Neural cell (in vitro differentiated cells): ENCODE data around the gene ANKMY1. TPM values are rescaled to one million over a fixed set of nuclear protein-coding genes. Genes with fewer than 3 reads are reported as not detected.
"Not testable (repeated sequence)": the region's sequence is repeated elsewhere in the genome, so short reads cannot be mapped to it uniquely, and the experiment has no call there.

ENCODE experiments used
- H2AFZ ChIP-seq: fragments of 200-600, 300-800 bp; sonication (generic), shearing (Covaris generic); 2 replicates; pipeline ENCODE4 v1.6.0; 2014; ENCODE audit warnings: low read depth, mild to moderate bottlenecking, antibody characterized with exemption, low read length, moderate library complexity
- H3F3A ChIP-seq: fragments of 200-600 bp; shearing (Covaris generic); 2 replicates; pipeline ENCODE4 v1.6.1; 2016; ENCODE audit warnings: mild to moderate bottlenecking, moderate library complexity, mixed read lengths, antibody characterized with exemption, low read length; ENCODE audit not compliant: insufficient read depth, poor library complexity, severe bottlenecking
- H3K27ac ChIP-seq: fragments of 200-600, 300-800 bp; sonication (generic), shearing (Covaris generic); 2 replicates; pipeline ENCODE4 v1.5.1; 2014; ENCODE audit warnings: mild to moderate bottlenecking, low read length, moderate library complexity
- H3K27me3 ChIP-seq: fragments of 300-800, 200-600 bp; sonication (generic), shearing (Covaris generic); 2 replicates; pipeline ENCODE4 v1.6.0; 2014; ENCODE audit warnings: mild to moderate bottlenecking, low read depth, low read length, moderate library complexity; ENCODE audit not compliant: insufficient read depth
- H3K36me3 ChIP-seq: fragments of 300-800, 200-600 bp; sonication (generic), shearing (Covaris generic); 2 replicates; pipeline ENCODE4 v1.5.1; 2014; ENCODE audit warnings: mild to moderate bottlenecking, antibody characterized with exemption, low read length, moderate library complexity; ENCODE audit not compliant: insufficient read depth
- H3K4me2 ChIP-seq: fragments of 300-800, 200-600 bp; sonication (generic), shearing (Covaris generic); 2 replicates; pipeline ENCODE4 v1.6.0; 2014; ENCODE audit warnings: mild to moderate bottlenecking, low read length
- H3K4me3 ChIP-seq: fragments of 300-800, 200-600 bp; sonication (generic), shearing (Covaris generic); 2 replicates; pipeline ENCODE4 v1.5.1; 2014; ENCODE audit warnings: mild to moderate bottlenecking, low read length, moderate library complexity
- H3K79me2 ChIP-seq: fragments of 200-600 bp; shearing (Covaris generic); replicated peaks from 2 replicates; pipeline ENCODE4 v1.6.0; 2014; ENCODE audit warnings: mild to moderate bottlenecking, low read length, moderate library complexity; ENCODE audit not compliant: insufficient read depth
- H3K9ac ChIP-seq: fragments of 300-800, 200-600 bp; sonication (generic), shearing (Covaris generic); 2 replicates; pipeline ENCODE4 v1.6.1; 2016; ENCODE audit warnings: mild to moderate bottlenecking, low read length, mixed read lengths
- H3K9me2 ChIP-seq: fragments of 200-600 bp; shearing (Covaris generic); 2 replicates; pipeline ENCODE4 v1.6.1; 2016; ENCODE audit warnings: mild to moderate bottlenecking, low read length, mixed read lengths; ENCODE audit not compliant: insufficient read depth
- H3K9me3 ChIP-seq: fragments of 200-600, 300-800 bp; sonication (generic), shearing (Covaris generic); 2 replicates; pipeline ENCODE4 v1.6.1; 2016; ENCODE audit warnings: mild to moderate bottlenecking, mixed run types, low read length, moderate library complexity, mixed read lengths
- H4K20me1 ChIP-seq: fragments of 200-600 bp; shearing (Covaris generic); 2 replicates; pipeline ENCODE4 v1.6.1; 2016; ENCODE audit warnings: mild to moderate bottlenecking, mixed run types; ENCODE audit not compliant: insufficient read depth
- EP300 ChIP-seq: fragments of 450-650 bp; conservative IDR thresholded peaks from 2 replicates; pipeline ENCODE4 v1.6.1; 2014; ENCODE audit warnings: antibody characterized with exemption, mild to moderate bottlenecking, moderate library complexity; ENCODE audit not compliant: poor library complexity, severe bottlenecking
- EZH2 ChIP-seq: fragments of 200-600, 300-800 bp; shearing (Covaris generic), sonication (generic); IDR thresholded peaks from 2 replicates; pipeline ENCODE4 v1.6.1; 2014; ENCODE audit warnings: antibody characterized with exemption, low read length, borderline replicate concordance, mild to moderate bottlenecking; ENCODE audit not compliant: insufficient read depth, poor library complexity, severe bottlenecking
- MXI1 ChIP-seq: fragments of 450-650 bp; conservative IDR thresholded peaks from 2 replicates; pipeline ENCODE4 v1.6.1; 2014; ENCODE audit warnings: antibody characterized with exemption, mild to moderate bottlenecking; ENCODE audit not compliant: poor library complexity, severe bottlenecking
- POLR2AphosphoS5 ChIP-seq: IDR thresholded peaks from 2 replicates; pipeline ENCODE4 v1.6.1; 2012
- RAD21 ChIP-seq: fragments of 450-650 bp; conservative IDR thresholded peaks from 2 replicates; pipeline ENCODE4 v1.6.1; 2014; ENCODE audit warnings: antibody characterized with exemption, mild to moderate bottlenecking, moderate library complexity
- SMC3 ChIP-seq: fragments of 450-650 bp; conservative IDR thresholded peaks from 2 replicates; pipeline ENCODE4 v1.6.1; 2014; ENCODE audit warnings: antibody characterized with exemption, mild to moderate bottlenecking, moderate library complexity; ENCODE audit not compliant: poor library complexity
- TAF1 ChIP-seq: IDR thresholded peaks from 2 replicates; pipeline ENCODE4 v1.6.1; 2012; ENCODE audit warnings: low read depth
- polyA plus RNA-seq: library from polyadenylated mRNA; depleted of rRNA; stranded (reverse); fragments of >200 nt; gene quantifications from 2 replicates; pipeline ENCODE4 v1.2.3, GENCODE V29; 2014
- TF ChIP-seq, protein P1 (sequence below): fragments of 450-650 bp; IDR thresholded peaks from 2 replicates; pipeline ENCODE4 v1.5.1; 2014; ENCODE audit warnings: antibody characterized with exemption, mild to moderate bottlenecking, moderate library complexity; ENCODE audit not compliant: poor library complexity, severe bottlenecking
- TF ChIP-seq, protein P2 (sequence below): IDR thresholded peaks from 2 replicates; pipeline ENCODE4 v1.6.1; 2012; ENCODE audit warnings: borderline replicate concordance

The ANKMY1 gene
- polyA plus RNA-seq, 1 donor from 2014 or later = 6.6 TPM

DNA sequence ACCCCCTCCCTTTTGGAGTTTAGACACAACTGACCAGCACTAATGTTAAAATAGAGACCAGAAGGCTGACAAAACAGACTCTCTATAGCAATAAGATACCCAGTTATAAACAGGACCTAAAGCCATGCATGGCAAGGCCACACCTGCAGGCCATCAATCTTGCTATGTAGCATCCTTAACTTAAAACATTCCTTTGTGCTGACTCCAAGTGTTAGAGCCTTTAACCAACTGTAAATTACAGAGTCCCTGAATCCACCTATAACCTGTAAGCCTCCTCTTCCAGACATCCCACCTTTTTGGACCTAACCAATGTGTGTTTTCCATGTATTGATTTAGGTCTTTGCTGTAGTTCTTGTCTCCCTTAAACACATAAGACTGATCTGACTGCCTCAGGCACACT lies 17.9 kb downstream of the ANKMY1 start:
- Histone ChIP-seq H3K9me3 (no peaks in the 10 kb centered on the region), H3K9me2 (no peaks in the 10 kb centered on the region), H3K27ac (no peak overlapping the region), H4K20me1 (no peaks in the 10 kb centered on the region), H3K27me3 (no peaks in the 10 kb centered on the region), H3K4me3 (no peak overlapping the region), H3F3A (no peaks in the 10 kb centered on the region), H3K79me2 (no peaks in the 10 kb centered on the region), H2AFZ (no peak overlapping the region), H3K9ac (no peak overlapping the region), H3K36me3 (no peaks in the 10 kb centered on the region), H3K4me2 (no peak overlapping the region)
- TF ChIP-seq EZH2 (no peak), EP300 (no peak), TAF1 (no peak), RAD21 (no peak), MXI1 (no peak), POLR2AphosphoS5 (no peak), SMC3 (no peak)
- TF ChIP-seq, protein P1, sequence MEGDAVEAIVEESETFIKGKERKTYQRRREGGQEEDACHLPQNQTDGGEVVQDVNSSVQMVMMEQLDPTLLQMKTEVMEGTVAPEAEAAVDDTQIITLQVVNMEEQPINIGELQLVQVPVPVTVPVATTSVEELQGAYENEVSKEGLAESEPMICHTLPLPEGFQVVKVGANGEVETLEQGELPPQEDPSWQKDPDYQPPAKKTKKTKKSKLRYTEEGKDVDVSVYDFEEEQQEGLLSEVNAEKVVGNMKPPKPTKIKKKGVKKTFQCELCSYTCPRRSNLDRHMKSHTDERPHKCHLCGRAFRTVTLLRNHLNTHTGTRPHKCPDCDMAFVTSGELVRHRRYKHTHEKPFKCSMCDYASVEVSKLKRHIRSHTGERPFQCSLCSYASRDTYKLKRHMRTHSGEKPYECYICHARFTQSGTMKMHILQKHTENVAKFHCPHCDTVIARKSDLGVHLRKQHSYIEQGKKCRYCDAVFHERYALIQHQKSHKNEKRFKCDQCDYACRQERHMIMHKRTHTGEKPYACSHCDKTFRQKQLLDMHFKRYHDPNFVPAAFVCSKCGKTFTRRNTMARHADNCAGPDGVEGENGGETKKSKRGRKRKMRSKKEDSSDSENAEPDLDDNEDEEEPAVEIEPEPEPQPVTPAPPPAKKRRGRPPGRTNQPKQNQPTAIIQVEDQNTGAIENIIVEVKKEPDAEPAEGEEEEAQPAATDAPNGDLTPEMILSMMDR = no peak
- TF ChIP-seq, protein P2, sequence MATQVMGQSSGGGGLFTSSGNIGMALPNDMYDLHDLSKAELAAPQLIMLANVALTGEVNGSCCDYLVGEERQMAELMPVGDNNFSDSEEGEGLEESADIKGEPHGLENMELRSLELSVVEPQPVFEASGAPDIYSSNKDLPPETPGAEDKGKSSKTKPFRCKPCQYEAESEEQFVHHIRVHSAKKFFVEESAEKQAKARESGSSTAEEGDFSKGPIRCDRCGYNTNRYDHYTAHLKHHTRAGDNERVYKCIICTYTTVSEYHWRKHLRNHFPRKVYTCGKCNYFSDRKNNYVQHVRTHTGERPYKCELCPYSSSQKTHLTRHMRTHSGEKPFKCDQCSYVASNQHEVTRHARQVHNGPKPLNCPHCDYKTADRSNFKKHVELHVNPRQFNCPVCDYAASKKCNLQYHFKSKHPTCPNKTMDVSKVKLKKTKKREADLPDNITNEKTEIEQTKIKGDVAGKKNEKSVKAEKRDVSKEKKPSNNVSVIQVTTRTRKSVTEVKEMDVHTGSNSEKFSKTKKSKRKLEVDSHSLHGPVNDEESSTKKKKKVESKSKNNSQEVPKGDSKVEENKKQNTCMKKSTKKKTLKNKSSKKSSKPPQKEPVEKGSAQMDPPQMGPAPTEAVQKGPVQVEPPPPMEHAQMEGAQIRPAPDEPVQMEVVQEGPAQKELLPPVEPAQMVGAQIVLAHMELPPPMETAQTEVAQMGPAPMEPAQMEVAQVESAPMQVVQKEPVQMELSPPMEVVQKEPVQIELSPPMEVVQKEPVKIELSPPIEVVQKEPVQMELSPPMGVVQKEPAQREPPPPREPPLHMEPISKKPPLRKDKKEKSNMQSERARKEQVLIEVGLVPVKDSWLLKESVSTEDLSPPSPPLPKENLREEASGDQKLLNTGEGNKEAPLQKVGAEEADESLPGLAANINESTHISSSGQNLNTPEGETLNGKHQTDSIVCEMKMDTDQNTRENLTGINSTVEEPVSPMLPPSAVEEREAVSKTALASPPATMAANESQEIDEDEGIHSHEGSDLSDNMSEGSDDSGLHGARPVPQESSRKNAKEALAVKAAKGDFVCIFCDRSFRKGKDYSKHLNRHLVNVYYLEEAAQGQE = no peak

DNA sequence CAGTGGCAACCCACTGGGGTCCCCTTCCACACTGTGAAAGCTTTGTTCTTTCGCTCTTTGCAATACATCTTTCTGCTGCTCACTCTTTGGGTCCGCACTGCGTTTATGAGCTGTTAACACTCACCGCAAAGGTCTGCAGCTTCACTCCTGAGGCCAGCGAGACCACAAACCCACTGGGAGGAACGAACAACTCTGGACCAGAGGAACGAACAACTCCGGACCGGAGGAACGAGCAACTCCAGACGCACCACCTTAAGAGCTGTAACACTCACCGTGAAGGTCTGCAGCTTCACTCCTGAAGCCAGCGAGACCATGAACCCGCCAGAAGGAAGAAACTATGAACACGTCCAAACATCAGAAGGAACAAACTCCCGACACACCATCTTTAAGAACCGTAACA lies 18.7 kb downstream of the ANKMY1 start:
- H3K36me3 ChIP-seq, H3K9me3 ChIP-seq, H3K27ac ChIP-seq, H3K79me2 ChIP-seq, H3K27me3 ChIP-seq, H3K4me3 ChIP-seq, H3K9me2 ChIP-seq, H3K9ac ChIP-seq, H2AFZ ChIP-seq, H4K20me1 ChIP-seq, H3K4me2 ChIP-seq, H3F3A ChIP-seq: not testable (repeated sequence)
